NCI-H2029 treated with DMSO at 0.1 percent for 48 hours (cell line): ENCODE results near the gene GPC6.

Experiments
- DNase-seq: peaks from one replicate; lab custom pipeline; 2025; lab: John Stamatoyannopoulos, UW

Gene GPC6

GRCh38 chr13:94413598-94413944 lies 1187.0 kb downstream of the GPC6 start:
- no peak for DNase-seq

- no peak for DNase-seq
These were observed 1187.5 kb downstream of the GPC6 start for GRCh38 chr13:94414141-94414540.

GRCh38 chr13:94414708-94415107 lies 1188.1 kb downstream of the GPC6 start:
- no peak for DNase-seq

- DNase-seq = no peak
These were observed 1189.1 kb downstream of the GPC6 start for GRCh38 chr13:94415500-94416237.

GRCh38 chr13:94416454-94417080 lies 1190.0 kb downstream of the GPC6 start:
- DNase-seq = no peak

DNA sequence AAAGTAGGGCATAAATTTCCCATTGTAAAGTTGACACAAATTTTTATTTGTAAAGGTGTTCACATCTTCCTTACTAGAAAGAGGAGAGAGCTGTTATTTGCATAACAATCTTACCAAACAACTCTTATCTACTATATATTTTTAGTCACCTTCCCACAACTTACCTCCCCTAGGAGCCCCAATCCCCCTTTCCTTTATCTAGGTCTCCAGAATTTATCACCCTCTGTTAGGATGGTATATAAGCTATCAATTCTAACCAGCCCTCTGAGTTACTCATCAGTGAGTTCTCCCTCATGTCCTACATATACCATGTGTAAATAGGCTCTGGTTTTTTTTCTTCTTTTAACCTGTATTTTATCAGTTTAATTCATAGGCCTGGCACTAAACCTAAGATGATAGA lies 1190.7 kb downstream of the GPC6 start:
- DNase-seq = no peak

GRCh38 chr13:94419304-94419924 lies 1192.8 kb downstream of the GPC6 start:
- no peak for DNase-seq

DNA sequence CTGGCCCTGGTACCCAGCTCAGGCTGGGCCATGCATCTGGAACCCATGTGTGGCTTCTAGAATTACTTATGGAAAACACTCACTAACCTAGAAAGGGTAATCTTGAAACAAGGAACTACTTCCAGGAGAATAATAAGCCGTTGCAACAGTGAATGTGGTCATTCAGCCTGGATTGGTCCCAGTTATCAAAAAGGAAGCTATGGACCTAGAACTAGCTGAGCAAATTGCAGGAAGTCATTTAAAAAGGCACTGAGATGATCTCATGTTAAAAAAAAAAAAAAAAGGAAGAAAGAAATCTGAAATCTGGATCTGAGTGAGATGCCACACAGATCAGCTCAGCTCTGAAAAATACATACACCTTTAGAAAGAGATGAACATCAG lies 1193.3 kb downstream of the GPC6 start:
- DNase-seq = no peak

DNA sequence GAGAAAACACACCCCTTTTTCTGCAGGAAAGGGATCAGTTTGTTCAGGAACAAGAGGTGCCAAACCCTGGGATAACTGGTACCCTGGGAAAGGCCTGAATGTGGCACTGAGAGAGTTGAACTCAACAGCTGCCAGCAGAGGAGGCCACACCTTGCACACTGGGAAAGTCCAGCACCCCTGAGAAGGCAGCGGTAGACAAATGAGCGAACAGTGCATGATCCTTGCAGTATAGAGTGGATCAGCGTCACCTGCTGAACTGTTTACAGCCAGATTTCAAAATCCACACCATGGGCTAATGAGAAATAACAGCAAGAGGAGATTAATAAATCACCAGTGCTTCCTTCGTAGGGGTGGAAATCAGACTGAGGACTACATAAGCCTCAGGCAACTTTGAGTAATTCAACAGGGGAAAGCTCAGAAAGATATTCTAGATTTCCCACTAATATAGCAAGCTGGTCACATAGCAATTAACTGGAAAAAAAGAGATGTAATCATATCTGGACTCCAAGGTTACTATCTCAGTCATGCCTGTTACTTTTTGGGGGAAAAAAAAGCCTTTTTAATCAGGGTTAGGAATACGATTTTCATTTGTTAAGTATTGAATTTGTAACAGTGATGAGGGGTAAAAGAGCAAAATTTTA lies 1200.8 kb downstream of the GPC6 start:
- no peak for DNase-seq

DNA sequence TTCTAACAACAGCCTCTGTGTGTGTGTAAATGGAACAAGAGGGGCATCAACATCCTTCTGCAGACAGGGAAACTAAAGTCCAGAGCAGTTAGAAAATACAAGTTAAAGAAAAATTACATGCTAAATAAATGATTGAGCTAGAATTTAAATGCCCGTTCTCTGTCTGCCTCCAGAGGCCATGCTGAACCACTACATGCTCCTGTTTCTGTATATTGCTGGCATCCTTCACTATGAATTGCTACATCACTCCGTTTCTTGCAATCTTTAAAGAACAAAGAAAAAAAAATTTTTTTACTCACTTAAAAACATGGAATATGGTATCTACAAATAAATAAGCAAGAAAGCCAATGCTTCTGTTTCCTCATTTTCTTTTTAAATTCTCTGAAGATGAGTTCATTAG lies 1205.0 kb downstream of the GPC6 start:
- DNase-seq = no peak

DNA sequence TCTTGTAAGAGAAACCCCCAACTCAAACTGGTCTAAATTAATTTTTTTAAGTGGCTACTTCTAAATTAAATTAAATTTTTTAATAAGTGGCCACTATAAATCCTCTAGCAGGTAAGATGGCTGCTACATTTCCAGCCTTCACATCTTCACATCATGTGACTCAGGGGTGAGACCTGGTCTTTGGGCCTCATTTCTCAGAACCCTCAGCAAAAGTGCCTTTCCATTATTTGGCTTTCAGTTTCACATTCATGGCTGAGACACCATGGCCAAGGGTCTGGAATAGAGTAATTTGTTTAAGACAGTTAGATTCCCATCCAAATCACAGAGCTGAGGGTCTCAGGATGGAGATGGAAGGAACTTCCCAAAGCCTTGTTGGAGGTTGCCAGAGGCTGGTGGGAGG lies 1205.4 kb downstream of the GPC6 start:
- no peak for DNase-seq

DNA sequence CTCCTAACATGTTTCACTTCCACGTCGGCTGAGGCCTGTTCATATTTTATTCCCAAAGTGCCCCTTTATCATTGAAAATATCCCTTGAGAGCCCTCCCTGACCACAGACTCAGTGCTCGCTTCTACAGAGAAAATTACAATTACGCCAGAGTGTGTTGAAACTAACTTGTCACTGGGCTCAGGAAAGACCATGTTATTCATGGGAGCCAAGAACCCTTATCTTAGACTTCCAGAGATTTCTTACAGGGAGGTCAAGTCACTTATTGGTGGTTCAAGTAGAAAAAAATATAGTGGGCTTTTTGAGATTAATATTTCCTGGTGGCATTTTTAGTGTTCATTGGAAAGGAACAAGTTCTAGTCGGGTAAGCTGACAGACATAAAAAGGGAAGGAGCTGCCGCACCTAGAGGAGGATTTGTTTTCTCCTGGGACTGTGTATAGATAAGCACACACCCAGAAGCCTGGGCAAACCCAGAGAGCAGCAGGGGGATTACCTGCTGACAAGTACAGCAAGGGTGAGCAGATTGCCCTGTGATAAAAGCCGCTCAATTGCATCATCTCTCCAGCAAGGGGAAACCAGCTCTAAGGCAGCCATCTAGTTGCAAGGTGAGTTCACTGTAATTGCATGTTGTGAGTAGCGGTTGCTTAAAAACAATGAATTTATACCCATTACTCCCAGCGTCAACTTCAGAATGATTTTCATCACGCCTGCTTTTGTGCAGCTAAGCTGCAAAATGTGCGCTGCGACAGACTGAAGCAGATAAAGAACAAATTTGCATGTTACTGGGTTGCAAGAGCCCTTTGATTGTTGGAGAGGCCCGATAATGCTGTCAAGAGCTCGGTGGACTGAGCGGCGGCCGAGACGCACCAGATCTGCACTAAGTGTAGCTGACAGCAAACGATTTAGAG lies 1206.7 kb downstream of the GPC6 start:
- DNase-seq = no peak

- peak; percentile 40 for DNase-seq
These were observed 1209.1 kb downstream of the GPC6 start for GRCh38 chr13:94435604-94436226.

DNA sequence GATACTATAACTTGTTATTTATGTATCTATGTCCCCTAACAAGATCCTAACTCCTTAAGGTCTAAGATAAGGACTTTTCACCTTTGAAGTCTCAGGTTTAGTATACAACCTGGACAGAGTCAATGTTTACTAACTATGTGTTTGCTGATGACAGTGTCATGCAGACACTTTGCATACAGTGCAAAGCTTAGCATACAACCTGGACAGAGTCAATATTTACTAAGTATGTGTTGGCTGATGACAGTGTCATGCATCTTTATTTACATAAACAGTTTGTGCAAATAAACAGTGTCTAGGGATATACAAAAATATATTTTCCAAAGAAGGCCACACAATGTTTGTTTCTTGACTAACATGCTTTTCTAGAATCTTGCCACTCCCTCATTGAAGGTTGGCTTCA lies 1218.2 kb downstream of the GPC6 start:
- no peak for DNase-seq

GRCh38 chr13:94454334-94454733 lies 1227.7 kb downstream of the GPC6 start:
- no peak for DNase-seq

GRCh38 chr13:94454906-94455305 lies 1228.3 kb downstream of the GPC6 start:
- no peak for DNase-seq

- DNase-seq = no peak
These were observed 1228.8 kb downstream of the GPC6 start for GRCh38 chr13:94455414-94455813.
